NB4 (cell line): Measurements from ENCODE around the gene MAST4.

Source experiments
- MYC ChIP-seq: IDR thresholded peaks from 2 replicates; pipeline ENCODE4 v1.6.1; 2011; ENCODE audit warnings: low read depth, low read length
- POLR2A ChIP-seq: IDR thresholded peaks from 2 replicates; pipeline ENCODE4 v1.6.1; 2011; ENCODE audit warnings: mild to moderate bottlenecking; ENCODE audit not compliant: insufficient read length; ENCODE audit errors: extremely low read depth
- TF ChIP-seq, protein P1 (sequence below): IDR thresholded peaks from one replicate; pipeline ENCODE4 v1.5.1; 2012; ENCODE audit warnings: low read depth, low read length
- TF ChIP-seq, protein P2 (sequence below): IDR thresholded peaks from 2 replicates; pipeline ENCODE4 v1.6.1; 2011; ENCODE audit warnings: low read depth, low read length

DNA sequence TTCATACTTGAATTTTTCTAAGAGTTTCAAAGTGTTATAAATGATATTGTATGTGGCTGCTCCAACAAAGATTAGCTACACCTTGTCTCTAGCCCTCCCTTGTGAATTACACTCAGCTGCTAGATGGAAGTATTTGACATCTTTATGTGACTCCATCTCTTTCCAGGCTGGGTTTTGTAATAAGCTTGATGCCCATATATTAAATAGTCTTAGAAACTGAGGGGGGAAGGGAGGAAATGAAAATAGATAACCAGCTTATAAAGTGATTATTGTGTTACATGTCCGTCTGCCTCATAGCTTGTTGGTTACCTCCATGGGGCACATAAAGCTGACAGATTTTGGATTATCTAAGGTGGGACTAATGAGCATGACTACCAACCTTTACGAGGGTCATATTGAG is 537.0 kb downstream of the MAST4 start:
- TF ChIP-seq, protein P1, sequence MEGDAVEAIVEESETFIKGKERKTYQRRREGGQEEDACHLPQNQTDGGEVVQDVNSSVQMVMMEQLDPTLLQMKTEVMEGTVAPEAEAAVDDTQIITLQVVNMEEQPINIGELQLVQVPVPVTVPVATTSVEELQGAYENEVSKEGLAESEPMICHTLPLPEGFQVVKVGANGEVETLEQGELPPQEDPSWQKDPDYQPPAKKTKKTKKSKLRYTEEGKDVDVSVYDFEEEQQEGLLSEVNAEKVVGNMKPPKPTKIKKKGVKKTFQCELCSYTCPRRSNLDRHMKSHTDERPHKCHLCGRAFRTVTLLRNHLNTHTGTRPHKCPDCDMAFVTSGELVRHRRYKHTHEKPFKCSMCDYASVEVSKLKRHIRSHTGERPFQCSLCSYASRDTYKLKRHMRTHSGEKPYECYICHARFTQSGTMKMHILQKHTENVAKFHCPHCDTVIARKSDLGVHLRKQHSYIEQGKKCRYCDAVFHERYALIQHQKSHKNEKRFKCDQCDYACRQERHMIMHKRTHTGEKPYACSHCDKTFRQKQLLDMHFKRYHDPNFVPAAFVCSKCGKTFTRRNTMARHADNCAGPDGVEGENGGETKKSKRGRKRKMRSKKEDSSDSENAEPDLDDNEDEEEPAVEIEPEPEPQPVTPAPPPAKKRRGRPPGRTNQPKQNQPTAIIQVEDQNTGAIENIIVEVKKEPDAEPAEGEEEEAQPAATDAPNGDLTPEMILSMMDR = no peak
- TF ChIP-seq MYC (no peak), POLR2A (no peak)
- TF ChIP-seq, protein P2, sequence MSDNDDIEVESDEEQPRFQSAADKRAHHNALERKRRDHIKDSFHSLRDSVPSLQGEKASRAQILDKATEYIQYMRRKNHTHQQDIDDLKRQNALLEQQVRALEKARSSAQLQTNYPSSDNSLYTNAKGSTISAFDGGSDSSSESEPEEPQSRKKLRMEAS = no peak
